H1 (cell line): Measurements from ENCODE around the gene GJE1. TPM values are rescaled to one million over a fixed set of nuclear protein-coding genes. Genes with fewer than 3 reads are reported as not detected.
"Not testable (repeated sequence)": the region's sequence is repeated elsewhere in the genome, so short reads cannot be mapped to it uniquely, and the experiment has no call there.

Experiments
- CTCF ChIA-PET: fragments of 300-600 bp; sonication (Branson Sonifier 250); formaldehyde crosslinking; loops from one replicate; lab custom pipeline; 2021; ENCODE audit not compliant: partially characterized antibody; lab: Charles Lee
- POLR2A ChIA-PET: fragments of 300-600 bp; sonication (Branson Sonifier 250); formaldehyde crosslinking; loops from one replicate; lab custom pipeline; 2021; ENCODE audit warnings: inconsistent platforms; ENCODE audit not compliant: partially characterized antibody; lab: Charles Lee
- DNase-seq, 2 experiments: peaks; one replicate each; pipeline versions ENCODE4 v3.0.0 to v3.0.0-alpha.2; 2010 to 2022; ENCODE audit warnings: low spot score in 2 of 2, low read depth in 1 of 2, mixed read lengths in 1 of 2
- FAIRE-seq: peaks from 2 replicates; lab custom pipeline; 2011; peaks lifted over from hg19 to GRCh38; lab: Jason Lieb, UNC
- H2AFZ ChIP-seq: 2 replicates; pipeline ENCODE4 v1.8.1; 2012; ENCODE audit warnings: low read length, inconsistent platforms
- H2AK5ac ChIP-seq: 2 replicates; pipeline ENCODE4 v1.6.1; 2013; ENCODE audit warnings: low read depth, low read length
- H2BK120ac ChIP-seq: replicated peaks from 2 replicates; pipeline ENCODE3; 2013; ENCODE audit warnings: low read depth, low read length, inconsistent platforms
- H2BK12ac ChIP-seq: 2 replicates; pipeline ENCODE4 v1.6.1; 2013; ENCODE audit warnings: low read depth, low read length
- H2BK15ac ChIP-seq: 2 replicates; pipeline ENCODE4 v1.6.1; 2013; ENCODE audit warnings: low read length
- H2BK20ac ChIP-seq: 2 replicates; pipeline ENCODE4 v1.6.1; 2013; ENCODE audit warnings: low read length
- H2BK5ac ChIP-seq: 2 replicates; pipeline ENCODE4 v1.6.1; 2013; ENCODE audit warnings: low read depth, low read length
- H3K14ac ChIP-seq: 2 replicates; pipeline ENCODE4 v1.6.1; 2013; ENCODE audit warnings: inconsistent platforms; ENCODE audit not compliant: insufficient read length
- H3K18ac ChIP-seq: 2 replicates; pipeline ENCODE4 v1.6.1; 2013; ENCODE audit warnings: low read length; ENCODE audit errors: extremely low read depth
- H3K23ac ChIP-seq: 2 replicates; pipeline ENCODE4 v1.6.1; 2013; ENCODE audit warnings: inconsistent platforms; ENCODE audit not compliant: insufficient read length
- H3K23me2 ChIP-seq: 2 replicates; pipeline ENCODE4 v1.6.1; 2013; ENCODE audit warnings: low read depth, low read length
- H3K27ac ChIP-seq: 2 replicates; pipeline ENCODE4 v1.6.1; 2011; ENCODE audit warnings: low read depth, low read length, inconsistent platforms
- H3K27me3 ChIP-seq, 4 experiments: replicated peaks in 1 of 4; 1 replicate in 1 of 4; 2 replicates in 3 of 4; pipeline versions ENCODE4 v1.6.1 to v1.8.1; 2011 to 2013; ENCODE audit warnings: low read length in 3 of 4, mild to moderate bottlenecking in 3 of 4, inconsistent platforms in 2 of 4, mixed read lengths in 2 of 4, moderate library complexity in 1 of 4; ENCODE audit not compliant: control insufficient read depth in 3 of 4, insufficient read depth in 3 of 4; ENCODE audit errors: extremely low read depth in 1 of 4
- H3K36me3 ChIP-seq, 4 experiments: 2 replicates each; pipeline versions ENCODE4 v1.6.1 to v1.8.1; 2011 to 2013; ENCODE audit warnings: mild to moderate bottlenecking in 4 of 4, low read length in 3 of 4, moderate library complexity in 2 of 4, control low read depth in 1 of 4, inconsistent platforms in 1 of 4; ENCODE audit not compliant: insufficient read depth in 4 of 4, control insufficient read depth in 2 of 4
- H3K4ac ChIP-seq: replicated peaks from 2 replicates; pipeline ENCODE3; 2013; ENCODE audit warnings: low read length, low read depth, mixed read lengths, inconsistent platforms; ENCODE audit not compliant: insufficient read length
- H3K4me1 ChIP-seq, 4 experiments: replicated peaks in 1 of 4; 1 replicate in 1 of 4; 2 replicates in 3 of 4; pipeline versions ENCODE4 v1.6.1 to v1.8.1; 2011 to 2013; ENCODE audit warnings: low read length in 3 of 4, inconsistent platforms in 2 of 4, mixed read lengths in 1 of 4; ENCODE audit not compliant: insufficient read depth in 4 of 4, control insufficient read depth in 3 of 4
- H3K4me2 ChIP-seq, 2 experiments: 2 replicates each; pipeline versions ENCODE4 v1.6.1 to v1.8.1; 2011 to 2013; ENCODE audit warnings: low read depth in 2 of 2, low read length in 2 of 2, control low read depth in 1 of 2, inconsistent platforms in 1 of 2, mild to moderate bottlenecking in 1 of 2; ENCODE audit not compliant: insufficient read depth in 1 of 2
- H3K4me3 ChIP-seq, 4 experiments: fragments of 200-600, 300-600 bp in 1 of 4; sonication (generic), shearing (Covaris generic), sonication (Bioruptor Twin) in 1 of 4; 2 replicates each; pipeline versions ENCODE4 v1.5.1 to v1.8.1; 2011 to 2016; ENCODE audit warnings: low read length in 4 of 4, low read depth in 3 of 4, control low read depth in 2 of 4, inconsistent platforms in 2 of 4, mild to moderate bottlenecking in 2 of 4, mixed read lengths in 1 of 4, moderate library complexity in 1 of 4; ENCODE audit not compliant: insufficient read depth in 2 of 4; ENCODE audit errors: extremely low read depth in 1 of 4
- H3K56ac ChIP-seq: replicated peaks from 2 replicates; pipeline ENCODE3; 2013; ENCODE audit warnings: low read depth, mild to moderate bottlenecking, mixed read lengths, low read length, inconsistent platforms; ENCODE audit not compliant: insufficient read length
- H3K79me1 ChIP-seq: 2 replicates; pipeline ENCODE4 v1.6.1; 2013; ENCODE audit warnings: low read depth, low read length, control low read depth
- H3K79me2 ChIP-seq, 2 experiments: 2 replicates each; pipeline versions ENCODE4 v1.6.1 to v1.8.1; 2012 to 2013; ENCODE audit warnings: low read length in 2 of 2, mild to moderate bottlenecking in 2 of 2, inconsistent platforms in 1 of 2; ENCODE audit not compliant: insufficient read depth in 2 of 2, control insufficient read depth in 1 of 2
- H3K9ac ChIP-seq, 4 experiments: replicated peaks in 1 of 4; 1 replicate in 1 of 4; 2 replicates in 3 of 4; pipeline versions ENCODE4 v1.6.1 to v1.8.1; 2011 to 2013; ENCODE audit warnings: low read depth in 3 of 4, low read length in 3 of 4, control low read depth in 2 of 4, mild to moderate bottlenecking in 2 of 4, moderate library complexity in 2 of 4, inconsistent platforms in 1 of 4; ENCODE audit errors: extremely low read depth in 1 of 4
- H3K9me3 ChIP-seq, 2 experiments: 2 replicates each; pipeline versions ENCODE4 v1.6.1 to v1.8.1; 2012 to 2013; ENCODE audit warnings: mild to moderate bottlenecking in 2 of 2, moderate library complexity in 2 of 2, control low read depth in 1 of 2, inconsistent platforms in 1 of 2, low read depth in 1 of 2, low read length in 1 of 2, mixed read lengths in 1 of 2; ENCODE audit not compliant: insufficient read depth in 2 of 2
- H4K20me1 ChIP-seq, 2 experiments: replicated peaks in 1 of 2; 2 replicates each; pipeline versions ENCODE3 to v1.8.1; 2011 to 2013; ENCODE audit warnings: inconsistent platforms in 2 of 2, low read length in 2 of 2, mild to moderate bottlenecking in 1 of 2; ENCODE audit not compliant: insufficient read depth in 2 of 2, control insufficient read depth in 1 of 2
- H4K5ac ChIP-seq: 2 replicates; pipeline ENCODE4 v1.6.1; 2013; ENCODE audit warnings: low read length, low read depth, mixed read lengths, inconsistent platforms; ENCODE audit not compliant: insufficient read length
- H4K8ac ChIP-seq: 2 replicates; pipeline ENCODE4 v1.8.0; 2013; ENCODE audit warnings: mild to moderate bottlenecking, moderate library complexity, low read length, inconsistent platforms; ENCODE audit not compliant: insufficient read depth; ENCODE audit errors: extremely low read depth
- H4K91ac ChIP-seq: replicated peaks from 2 replicates; pipeline ENCODE3; 2013; ENCODE audit warnings: low read length, mixed read lengths, inconsistent platforms; ENCODE audit not compliant: insufficient read length
- WGBS, 2 experiments: shearing (Covaris generic) in 1 of 2; methylation state at CpG; one replicate each; pipeline versions ENCODE4 v1.1.6 to v1.1.7; 2013 to 2015; ENCODE audit warnings: low lambda C conversion rate in 2 of 2, mixed read lengths in 2 of 2, inconsistent platforms in 1 of 2, low coverage in 1 of 2, missing lambda C conversion rate in 1 of 2; ENCODE audit not compliant: insufficient replicate concordance in 2 of 2, insufficient coverage in 1 of 2, insufficient read length in 1 of 2; ENCODE audit errors: extremely low coverage in 1 of 2, missing lambda C conversion rate in 1 of 2; 5-methylcytosine and 5-hydroxymethylcytosine counted together
- polyA plus RNA-seq, 7 experiments: library from polyadenylated mRNA; depleted of rRNA in 3 of 7; stranded (reverse) in 5 of 7; unstranded in 2 of 7; fragments of >200 nt in 5 of 7; fragments of 200-250 nt in 2 of 7; gene quantifications; 1 replicate in 5 of 7; 2 replicates in 1 of 7; 4 replicates in 1 of 7; pipeline versions ENCODE4 v1.2.1 to v1.2.3, GENCODE V29; 2011 to 2013; ENCODE audit warnings: missing spikeins in 2 of 7, mixed read lengths in 2 of 7
- total RNA-seq: library from RNA; stranded (reverse); fragmentation: NEBNext Ultra II Directional; extraction: Animal tissue kit (Norgen Biotek cat#: 25700); gene quantifications from 2 replicates; pipeline ENCODE4 v1.2.1, GENCODE V29; 2021

The GJE1 gene
- total and polyA plus RNA-seq, 2 of the 8 experiments (the other 6 are each of a cell fraction or from before 2014, with no cell fraction given), result not detected

DNA sequence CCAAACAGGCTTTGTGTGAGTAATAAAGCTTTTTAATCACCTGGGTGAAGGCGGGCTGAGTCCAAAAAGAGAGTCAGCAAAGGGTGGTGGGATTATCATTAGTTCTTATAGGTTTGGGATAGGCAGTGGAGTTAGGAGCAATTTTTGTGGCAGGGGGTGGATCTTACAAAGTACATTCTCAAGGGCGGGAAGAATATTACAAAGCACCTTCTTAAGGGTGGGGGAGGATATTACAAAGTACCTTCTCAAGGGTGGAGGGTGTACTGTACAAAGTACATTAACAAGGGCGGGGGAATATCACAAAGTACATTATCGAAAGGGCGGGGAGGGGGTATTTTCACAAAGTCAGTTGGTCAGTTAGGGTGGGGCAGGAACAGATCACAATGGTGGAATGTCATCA is 27.9 kb upstream of the GJE1 start:
- CTCF ChIA-PET, result not testable (repeated sequence)

DNA sequence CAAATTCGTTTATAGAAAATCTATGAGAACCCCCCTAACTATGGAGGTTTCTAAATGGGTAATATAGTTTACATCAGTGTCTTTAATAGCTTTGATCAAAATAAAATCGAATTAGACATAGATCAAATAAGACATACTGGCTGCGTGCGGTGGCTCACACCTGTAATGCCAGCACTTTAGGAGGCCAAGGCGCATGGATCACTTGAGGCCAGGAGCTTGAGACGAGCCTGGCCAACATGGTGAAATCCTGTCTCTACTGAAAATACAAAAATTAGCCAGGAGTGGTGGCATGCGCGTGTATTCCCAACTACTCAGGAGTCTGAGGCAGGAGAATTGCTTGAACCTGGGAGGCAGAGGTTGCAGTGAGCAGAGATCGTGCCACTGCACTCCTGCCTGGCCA is 21.9 kb upstream of the GJE1 start:
- H3K9ac ChIP-seq, H2AFZ ChIP-seq, H3K27ac ChIP-seq, POLR2A ChIA-PET, H2BK20ac ChIP-seq, H3K79me2 ChIP-seq, H3K4me1 ChIP-seq, H3K4ac ChIP-seq, H4K20me1 ChIP-seq, FAIRE-seq, H3K9me3 ChIP-seq, H3K27me3 ChIP-seq, H4K5ac ChIP-seq, H2BK5ac ChIP-seq, H3K23me2 ChIP-seq, H2AK5ac ChIP-seq, H2BK15ac ChIP-seq, H3K4me2 ChIP-seq, H2BK12ac ChIP-seq, H2BK120ac ChIP-seq, H3K18ac ChIP-seq, H3K36me3 ChIP-seq, H3K79me1 ChIP-seq, H4K8ac ChIP-seq, H3K23ac ChIP-seq, H3K4me3 ChIP-seq, H4K91ac ChIP-seq, H3K14ac ChIP-seq, DNase-seq, H3K56ac ChIP-seq: not testable (repeated sequence)
- CTCF ChIA-PET, result interaction anchor here (0.6 to 3.4 kb wide), 9 partner anchors 10 to 983 kb away, joined by 3 to 25 read pairs (median 4); no protein-coding TSS in a partner anchor
- WGBS, 2 experiments, result 88% methylated on average over 9 of the region's 9 CpGs; no CpG with 5 or more reads in 1 of the 2 experiments

More for the DNA sequence above, 27.9 kb upstream of the GJE1 start:
- H4K91ac ChIP-seq, H2BK20ac ChIP-seq, H4K5ac ChIP-seq, H3K4me1 ChIP-seq, H3K79me2 ChIP-seq, H2AK5ac ChIP-seq, H3K14ac ChIP-seq, H3K4me2 ChIP-seq, H3K27ac ChIP-seq, H2BK15ac ChIP-seq, H3K4me3 ChIP-seq, H3K27me3 ChIP-seq, H3K36me3 ChIP-seq, H3K4ac ChIP-seq, FAIRE-seq, H3K9me3 ChIP-seq, H3K18ac ChIP-seq, H3K23me2 ChIP-seq, H2AFZ ChIP-seq, POLR2A ChIA-PET, H4K8ac ChIP-seq, H3K56ac ChIP-seq, H2BK120ac ChIP-seq, H3K23ac ChIP-seq, DNase-seq, H2BK12ac ChIP-seq, H2BK5ac ChIP-seq, H4K20me1 ChIP-seq, H3K9ac ChIP-seq, H3K79me1 ChIP-seq: not testable (repeated sequence)
- WGBS, 2 experiments, result 94% methylated on average over 5 of the region's 5 CpGs; no CpG with 5 or more reads in 1 of the 2 experiments
